KMS-11 (cell line): ENCODE measurements around the gene LRRC15.

Source experiments
- H2AFZ ChIP-seq: fragments of 200-600 bp; sonication (generic); 2 replicates; pipeline ENCODE4 v1.6.1; 2016; ENCODE audit warnings: antibody characterized with exemption, mixed run types, low read depth
- H3K27ac ChIP-seq: fragments of 200-600 bp; sonication (generic); 2 replicates; pipeline ENCODE4 v1.6.1; 2016; ENCODE audit warnings: mild to moderate bottlenecking, mixed run types
- H3K27me3 ChIP-seq: fragments of 200-600 bp; sonication (generic); 2 replicates; pipeline ENCODE4 v1.6.1; 2017; ENCODE audit warnings: mild to moderate bottlenecking, low read depth, mixed run types, moderate library complexity; ENCODE audit not compliant: insufficient read depth
- H3K36me3 ChIP-seq: fragments of 200-600 bp; sonication (generic); 2 replicates; pipeline ENCODE4 v1.6.1; 2017; ENCODE audit warnings: mild to moderate bottlenecking, mixed run types; ENCODE audit not compliant: insufficient read depth
- H3K4me1 ChIP-seq: fragments of 200-600 bp; sonication (generic); 2 replicates; pipeline ENCODE4 v1.6.1; 2016; ENCODE audit warnings: mild to moderate bottlenecking, low read depth, mixed run types; ENCODE audit not compliant: poor library complexity, severe bottlenecking
- H3K4me2 ChIP-seq: fragments of 200-600 bp; sonication (generic); 2 replicates; pipeline ENCODE4 v1.7.0; 2016; ENCODE audit warnings: mild to moderate bottlenecking, mixed run types
- H3K4me3 ChIP-seq: fragments of 200-600 bp; sonication (generic); IDR thresholded peaks from 2 replicates; pipeline ENCODE4 v1.6.1; 2017; ENCODE audit warnings: low read depth, low read length, mixed read lengths; ENCODE audit not compliant: insufficient read depth
- H3K79me2 ChIP-seq: fragments of 200-600 bp; sonication (generic); 2 replicates; pipeline ENCODE4 v1.6.1; 2016; ENCODE audit warnings: low read depth, mixed run types; ENCODE audit not compliant: insufficient read depth
- H3K9ac ChIP-seq: fragments of 200-600 bp; sonication (generic); 2 replicates; pipeline ENCODE4 v1.6.1; 2016; ENCODE audit warnings: mild to moderate bottlenecking, mixed run types
- H4K20me1 ChIP-seq: fragments of 200-600 bp; sonication (generic); 2 replicates; pipeline ENCODE4 v1.6.1; 2016; ENCODE audit warnings: mild to moderate bottlenecking, mixed run types; ENCODE audit not compliant: insufficient read depth
- CTCF ChIP-seq: fragments of 200-600 bp; sonication (generic); conservative IDR thresholded peaks from 2 replicates; pipeline ENCODE4 v1.6.1; 2017; ENCODE audit warnings: low read depth, mild to moderate bottlenecking, antibody characterized with exemption, low read length, moderate library complexity, mixed read lengths

LRRC15 gene

GRCh38 chr3:194370753-194371152, 1.2 kb upstream of the LRRC15 start:
- Histone ChIP-seq H4K20me1 (no peaks in the 10 kb centered on the region), H2AFZ (no peak overlapping the region), H3K27me3 (no peaks in the 10 kb centered on the region), H3K4me3 (no peak overlapping the region), H3K79me2 (no peaks in the 10 kb centered on the region), H3K9ac (no peak overlapping the region), H3K36me3 (no peaks in the 10 kb centered on the region), H3K27ac (no peak overlapping the region), H3K4me1 (no peaks in the 10 kb centered on the region), H3K4me2 (no peak overlapping the region)
- no peak for TF ChIP-seq CTCF

- no peaks in the 10 kb centered on the region for H3K36me3 ChIP-seq
- no peaks in the 10 kb centered on the region for H3K79me2 ChIP-seq
- TF ChIP-seq CTCF: no peak
- no peak overlapping the region for H3K4me3 ChIP-seq
- no peak overlapping the region for H3K4me2 ChIP-seq
- no peak overlapping the region for H3K9ac ChIP-seq
- no peaks in the 10 kb centered on the region for H4K20me1 ChIP-seq
- no peaks in the 10 kb centered on the region for H3K27me3 ChIP-seq
- H2AFZ ChIP-seq: no peak overlapping the region
- no peaks in the 10 kb centered on the region for H3K4me1 ChIP-seq
- H3K27ac ChIP-seq: no peak overlapping the region
These were observed 625 bp downstream of the LRRC15 start for GRCh38 chr3:194368918-194369317.

GRCh38 chr3:194367992-194368841, 1.3 kb downstream of the LRRC15 start:
- Histone ChIP-seq H3K79me2 (no peaks in the 10 kb centered on the region), H4K20me1 (no peaks in the 10 kb centered on the region), H3K4me1 (no peaks in the 10 kb centered on the region), H3K4me3 (no peak overlapping the region), H3K36me3 (no peaks in the 10 kb centered on the region), H3K4me2 (no peak overlapping the region), H3K27me3 (no peaks in the 10 kb centered on the region), H3K27ac (no peak overlapping the region), H3K9ac (no peak overlapping the region), H2AFZ (no peak overlapping the region)
- TF ChIP-seq CTCF: no peak

GRCh38 chr3:194365978-194366490, 3.5 kb downstream of the LRRC15 start:
- Histone ChIP-seq H4K20me1 (no peaks in the 10 kb centered on the region), H3K36me3 (no peaks in the 10 kb centered on the region), H3K79me2 (no peaks in the 10 kb centered on the region), H3K4me1 (no peaks in the 10 kb centered on the region), H3K4me2 (no peak overlapping the region), H3K9ac (no peak overlapping the region), H3K27me3 (no peaks in the 10 kb centered on the region), H2AFZ (no peak overlapping the region), H3K27ac (no peak overlapping the region), H3K4me3 (no peak overlapping the region)
- TF ChIP-seq CTCF: no peak
